ENCODE results near the gene KLHL29.

Gene KLHL29

GRCh38 chr2:23625726-23626125 lies 240.7 kb downstream of the KLHL29 start:
- Histone ChIP-seq H3K4me3 (ENCODE audit: low read length) (no peak overlapping the region), H4K20me1 (ENCODE audit: insufficient read depth, low read length) (no peaks in the 10 kb centered on the region), H3F3A (ENCODE audit: insufficient read depth, low read length) (no peaks in the 10 kb centered on the region), H3K9ac (ENCODE audit: low read length) (no peak overlapping the region), H3K27me3 (replicated peaks; ENCODE audit: insufficient read depth, low read length) (no peaks in the 10 kb centered on the region), H3K27ac (ENCODE audit: low read length) (no peak overlapping the region), H3K36me3 (replicated peaks; ENCODE audit: insufficient read depth, low read length) (no peaks in the 10 kb centered on the region), H3K4me2 (ENCODE audit: low read depth, low read length) (no peak overlapping the region), H2AFZ (ENCODE audit: low read length) (no peak overlapping the region), H3K79me2 (ENCODE audit: low read length) (no peaks in the 10 kb centered on the region), H3K4me1 (ENCODE audit: low read length) (no peaks in the 10 kb centered on the region), H3K9me3 (replicated peaks; ENCODE audit: insufficient read depth, low read length) (no peaks in the 10 kb centered on the region), H3K9me2 (replicated peaks; ENCODE audit: insufficient read depth, low read length) (no peaks in the 10 kb centered on the region)
- no peak for TF ChIP-seq EZH2phosphoT487 (IDR thresholded peaks at IDR 0.05; ENCODE audit: low read length)
- no peak for TF ChIP-seq EZH2 (optimal IDR thresholded peaks at IDR 0.05; ENCODE audit: low read depth, low read length)
- TF ChIP-seq CTCF (IDR thresholded peaks at IDR 0.05; ENCODE audit: low read length), result no peak
- DNase-seq, result no peak

- TF ChIP-seq CTCF (IDR thresholded peaks at IDR 0.05; ENCODE audit: low read length) (no peak), EZH2 (optimal IDR thresholded peaks at IDR 0.05; ENCODE audit: low read depth, low read length) (no peak), EZH2phosphoT487 (IDR thresholded peaks at IDR 0.05; ENCODE audit: low read length) (no peak)
- Histone ChIP-seq H3K27me3 (replicated peaks; ENCODE audit: insufficient read depth, low read length) (no peaks in the 10 kb centered on the region), H3K9me2 (replicated peaks; ENCODE audit: insufficient read depth, low read length) (no peaks in the 10 kb centered on the region), H3K4me1 (ENCODE audit: low read length) (no peaks in the 10 kb centered on the region), H3K79me2 (ENCODE audit: low read length) (no peaks in the 10 kb centered on the region), H3K27ac (ENCODE audit: low read length) (no peak overlapping the region), H3K4me3 (ENCODE audit: low read length) (no peak overlapping the region), H3F3A (ENCODE audit: insufficient read depth, low read length) (no peaks in the 10 kb centered on the region), H2AFZ (ENCODE audit: low read length) (no peak overlapping the region), H3K36me3 (replicated peaks; ENCODE audit: insufficient read depth, low read length) (no peaks in the 10 kb centered on the region), H4K20me1 (ENCODE audit: insufficient read depth, low read length) (no peaks in the 10 kb centered on the region), H3K4me2 (ENCODE audit: low read depth, low read length) (no peak overlapping the region), H3K9ac (ENCODE audit: low read length) (no peak overlapping the region), H3K9me3 (replicated peaks; ENCODE audit: insufficient read depth, low read length) (no peaks in the 10 kb centered on the region)
- no peak for DNase-seq
Measured at GRCh38 chr2:23626701-23627230, 241.8 kb downstream of the KLHL29 start.

GRCh38 chr2:23627236-23628009 lies 242.4 kb downstream of the KLHL29 start:
- H3K9me2 ChIP-seq (replicated peaks; ENCODE audit: insufficient read depth, low read length), result no peaks in the 10 kb centered on the region
- H3K4me3 ChIP-seq (ENCODE audit: low read length), result no peak overlapping the region
- no peak overlapping the region for H2AFZ ChIP-seq (ENCODE audit: low read length)
- no peaks in the 10 kb centered on the region for H3K4me1 ChIP-seq (ENCODE audit: low read length)
- no peak overlapping the region for H3K9ac ChIP-seq (ENCODE audit: low read length)
- no peaks in the 10 kb centered on the region for H4K20me1 ChIP-seq (ENCODE audit: insufficient read depth, low read length)
- no peaks in the 10 kb centered on the region for H3K27me3 ChIP-seq (replicated peaks; ENCODE audit: insufficient read depth, low read length)
- TF ChIP-seq EZH2phosphoT487 (IDR thresholded peaks at IDR 0.05; ENCODE audit: low read length) (no peak), CTCF (IDR thresholded peaks at IDR 0.05; ENCODE audit: low read length) (no peak), EZH2 (optimal IDR thresholded peaks at IDR 0.05; ENCODE audit: low read depth, low read length) (no peak)
- no peak overlapping the region for H3K4me2 ChIP-seq (ENCODE audit: low read depth, low read length)
- no peak for DNase-seq
- no peak overlapping the region for H3K27ac ChIP-seq (ENCODE audit: low read length)
- no peaks in the 10 kb centered on the region for H3K79me2 ChIP-seq (ENCODE audit: low read length)
- no peaks in the 10 kb centered on the region for H3F3A ChIP-seq (ENCODE audit: insufficient read depth, low read length)
- H3K36me3 ChIP-seq (replicated peaks; ENCODE audit: insufficient read depth, low read length), result no peaks in the 10 kb centered on the region
- H3K9me3 ChIP-seq (replicated peaks; ENCODE audit: insufficient read depth, low read length), result no peaks in the 10 kb centered on the region
